A549 (cell line): ENCODE measurements around the gene DYNC2H1.

Experiments
- CEBPB ChIP-seq, 2 experiments: fragments of >200 bp in 1 of 2; sonication (Bioruptor Twin) in 1 of 2; formaldehyde crosslinking in 1 of 2; IDR thresholded peaks; 2 replicates each; pipeline ENCODE4 v1.6.1; 2012 to 2016
- CHD2 ChIP-seq: fragments of 150-350 bp; IDR thresholded peaks from 2 replicates; pipeline ENCODE4 v1.6.1; 2014; ENCODE audit warnings: low read length; ENCODE audit not compliant: partially characterized antibody
- CTCF ChIP-seq: fragments of >200 bp; sonication (Bioruptor Twin); formaldehyde crosslinking; IDR thresholded peaks from 3 replicates; pipeline ENCODE4 v1.5.1; 2016
- ELK1 ChIP-seq: fragments of 150-350 bp; IDR thresholded peaks from 2 replicates; pipeline ENCODE4 v1.6.1; 2014; ENCODE audit warnings: low read depth, mild to moderate bottlenecking, low read length
- ESRRA ChIP-seq: fragments of 150-350 bp; IDR thresholded peaks from 2 replicates; pipeline ENCODE4 v1.6.1; 2014; ENCODE audit warnings: mild to moderate bottlenecking, low read length, borderline replicate concordance
- FOXS1 ChIP-seq: fragments of 250-450 bp; sonication (Bioruptor Pico); IDR thresholded peaks from 2 replicates; pipeline ENCODE4 v1.5.0; 2020; ENCODE audit warnings: mild to moderate bottlenecking, moderate library complexity
- HDAC2 ChIP-seq: fragments of 200-600 bp; sonication (generic); IDR thresholded peaks from 2 replicates; pipeline ENCODE4 v1.6.1; 2016
- MAX ChIP-seq: IDR thresholded peaks from 2 replicates; pipeline ENCODE4 v1.6.1; 2012
- NFE2L2 ChIP-seq: fragments of 150-350 bp; conservative IDR thresholded peaks from 2 replicates; pipeline ENCODE4 v1.6.1; 2014; ENCODE audit warnings: low read length
- POLR2A ChIP-seq: IDR thresholded peaks from 2 replicates; pipeline ENCODE4 v1.6.1; 2012; ENCODE audit warnings: mild to moderate bottlenecking, low read length
- RAD21 ChIP-seq, 2 experiments: fragments of >200 bp in 1 of 2; sonication (Bioruptor Twin) in 1 of 2; formaldehyde crosslinking in 1 of 2; IDR thresholded peaks in 1 of 2; conservative IDR thresholded peaks in 1 of 2; 2 replicates in 1 of 2; 3 replicates in 1 of 2; pipeline ENCODE4 v1.6.1; 2012 to 2018; ENCODE audit warnings: inconsistent platforms in 1 of 2
- USF2 ChIP-seq: fragments of 450-650 bp; IDR thresholded peaks from 2 replicates; pipeline ENCODE4 v1.6.1; 2014; ENCODE audit warnings: antibody characterized with exemption

GRCh38 chr11:103344886-103345285 is 235.7 kb downstream of the DYNC2H1 start:
- no peak for TF ChIP-seq CTCF
- TF ChIP-seq USF2: no peak
- no peak for TF ChIP-seq POLR2A
- TF ChIP-seq MAX: no peak
- no peak for TF ChIP-seq CHD2
- no peak for TF ChIP-seq CEBPB (IDR thresholded peaks at IDR 0.05)
- TF ChIP-seq ESRRA: no peak
- no peak for TF ChIP-seq ELK1
- TF ChIP-seq NFE2L2: no peak
- TF ChIP-seq RAD21 (conservative IDR thresholded peaks at IDR 0.05 in 1 of 2, IDR thresholded peaks at IDR 0.05 in 1 of 2): no peak
- no peak for TF ChIP-seq HDAC2
- no peak for TF ChIP-seq FOXS1 (CRISPR knock-in tag)
